ENCODE measurements around the gene ZNF581.

- TF ChIP-seq POLR2A (IDR thresholded peaks at IDR 0.05) = no peak
- no peak for TF ChIP-seq CTCF (IDR thresholded peaks at IDR 0.05)
Observed at GRCh38 chr19:55673465-55673864, 30.0 kb downstream of the ZNF581 start.

Measured in suprapubic skin (tissue), 3 donors.